Testis (tissue), 3 donors: ENCODE measurements around the gene TTLL3. TPM values are rescaled to one million over a fixed set of nuclear protein-coding genes. Genes with fewer than 3 reads are reported as not detected.

Experiments
- DNase-seq: peaks from one replicate; pipeline ENCODE4 v3.0.0-alpha.2; 2019
- H3K27ac ChIP-seq, 2 donors: fragments of 200-600 bp; sonication (generic); one replicate each; pipeline ENCODE4 v1.5.1; 2019
- H3K27me3 ChIP-seq: fragments of 200-600 bp; sonication (generic); one replicate; pipeline ENCODE4 v1.5.1; 2019
- H3K36me3 ChIP-seq: fragments of 200-600 bp; sonication (generic); one replicate; pipeline ENCODE4 v1.5.1; 2017; ENCODE audit warnings: low read depth; ENCODE audit errors: missing control alignments
- H3K4me1 ChIP-seq: fragments of 200-600 bp; sonication (generic); one replicate; pipeline ENCODE4 v1.5.1; 2019
- H3K4me3 ChIP-seq, 2 donors: fragments of 200-600 bp; sonication (generic); one replicate each; pipeline ENCODE4 v1.5.1; 2017 to 2019
- H3K9me3 ChIP-seq: fragments of 200-600 bp; sonication (generic); one replicate; pipeline ENCODE4 v1.5.1; 2017
- POLR2A ChIP-seq: fragments of 450-650 bp; IDR thresholded peaks from one replicate; pipeline ENCODE4 v1.6.1; 2017; ENCODE audit warnings: antibody characterized with exemption, mild to moderate bottlenecking, moderate library complexity
- WGBS, 2 donors: methylation state at CpG; one replicate each; pipeline ENCODE4 v1.1.5; 2018; 5-methylcytosine and 5-hydroxymethylcytosine counted together
- intact Hi-C: fragments of 100-400 bp; cut with DNase I; formaldehyde crosslinking; loops from one replicate; pipeline ENCODE4 v1.15.1; 2023; ENCODE audit warnings: low total_unique reads
- polyA plus RNA-seq: library from polyadenylated mRNA; stranded (reverse); fragments of 350-450 nt; fragmentation: Illumina TruSeq; extraction: RNeasy Lipid Tissue Mini Kit (QIAGEN cat#74804); gene quantifications from one replicate; pipeline ENCODE4 v1.2.3, GENCODE V29; 2014; ENCODE audit warnings: low read depth, low replicate concordance; ENCODE audit not compliant: insufficient read depth
- total RNA-seq, 2 donors: library from RNA; depleted of rRNA; stranded (reverse); fragments of >200 nt; gene quantifications; one replicate each; pipeline ENCODE4 v1.2.3, GENCODE V29; 2016
- TF ChIP-seq, protein P1 (sequence below), 3 experiments: fragments of 450-650 bp in 2 of 3; fragments of 200-600 bp in 1 of 3; sonication (generic) in 1 of 3; IDR thresholded peaks; one replicate each; pipeline ENCODE4 v1.5.1; 2016 to 2019; ENCODE audit warnings: antibody characterized with exemption in 3 of 3, mild to moderate bottlenecking in 2 of 3, moderate library complexity in 1 of 3

Gene TTLL3
- total and polyA plus RNA-seq, 3 donors from 2014 or later: 104 to 163 (median 142) TPM

DNA sequence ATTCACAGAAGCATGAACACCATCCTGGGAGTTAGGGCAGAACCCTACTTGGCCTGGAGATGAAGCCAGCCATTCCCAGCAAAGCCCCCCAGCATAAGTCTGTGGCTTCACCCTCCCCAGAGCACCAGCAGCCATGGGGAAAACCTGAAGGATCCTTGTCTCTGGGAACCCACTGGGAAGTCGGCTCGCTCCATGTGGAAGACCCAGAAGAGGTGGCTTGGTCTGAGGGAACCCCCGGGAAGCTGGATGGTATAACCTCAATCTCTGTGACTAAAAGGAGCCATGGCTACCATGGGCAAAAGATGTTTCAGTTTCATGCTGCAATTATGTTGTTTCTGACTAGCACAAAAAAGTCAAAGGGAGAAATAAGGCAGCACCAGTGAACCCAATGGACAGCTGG is 45.5 kb downstream of the TTLL3 start:
- Histone ChIP-seq H3K9me3 (no peaks in the 10 kb centered on the region), H3K4me1 (no peaks in the 10 kb centered on the region), H3K36me3 (no peaks in the 10 kb centered on the region), H3K4me3 (no peak overlapping the region), H3K27ac (no peak overlapping the region), H3K27me3 (no peaks in the 10 kb centered on the region)
- DNase-seq: no peak
- 96 to 100% methylated on average over 3 of the region's 3 CpGs for WGBS, 2 donors
- TF ChIP-seq, protein P1, sequence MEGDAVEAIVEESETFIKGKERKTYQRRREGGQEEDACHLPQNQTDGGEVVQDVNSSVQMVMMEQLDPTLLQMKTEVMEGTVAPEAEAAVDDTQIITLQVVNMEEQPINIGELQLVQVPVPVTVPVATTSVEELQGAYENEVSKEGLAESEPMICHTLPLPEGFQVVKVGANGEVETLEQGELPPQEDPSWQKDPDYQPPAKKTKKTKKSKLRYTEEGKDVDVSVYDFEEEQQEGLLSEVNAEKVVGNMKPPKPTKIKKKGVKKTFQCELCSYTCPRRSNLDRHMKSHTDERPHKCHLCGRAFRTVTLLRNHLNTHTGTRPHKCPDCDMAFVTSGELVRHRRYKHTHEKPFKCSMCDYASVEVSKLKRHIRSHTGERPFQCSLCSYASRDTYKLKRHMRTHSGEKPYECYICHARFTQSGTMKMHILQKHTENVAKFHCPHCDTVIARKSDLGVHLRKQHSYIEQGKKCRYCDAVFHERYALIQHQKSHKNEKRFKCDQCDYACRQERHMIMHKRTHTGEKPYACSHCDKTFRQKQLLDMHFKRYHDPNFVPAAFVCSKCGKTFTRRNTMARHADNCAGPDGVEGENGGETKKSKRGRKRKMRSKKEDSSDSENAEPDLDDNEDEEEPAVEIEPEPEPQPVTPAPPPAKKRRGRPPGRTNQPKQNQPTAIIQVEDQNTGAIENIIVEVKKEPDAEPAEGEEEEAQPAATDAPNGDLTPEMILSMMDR (IDR thresholded peaks at IDR 0.05): no peak
- no peak for TF ChIP-seq POLR2A
- intact Hi-C loops: no loop called here

DNA sequence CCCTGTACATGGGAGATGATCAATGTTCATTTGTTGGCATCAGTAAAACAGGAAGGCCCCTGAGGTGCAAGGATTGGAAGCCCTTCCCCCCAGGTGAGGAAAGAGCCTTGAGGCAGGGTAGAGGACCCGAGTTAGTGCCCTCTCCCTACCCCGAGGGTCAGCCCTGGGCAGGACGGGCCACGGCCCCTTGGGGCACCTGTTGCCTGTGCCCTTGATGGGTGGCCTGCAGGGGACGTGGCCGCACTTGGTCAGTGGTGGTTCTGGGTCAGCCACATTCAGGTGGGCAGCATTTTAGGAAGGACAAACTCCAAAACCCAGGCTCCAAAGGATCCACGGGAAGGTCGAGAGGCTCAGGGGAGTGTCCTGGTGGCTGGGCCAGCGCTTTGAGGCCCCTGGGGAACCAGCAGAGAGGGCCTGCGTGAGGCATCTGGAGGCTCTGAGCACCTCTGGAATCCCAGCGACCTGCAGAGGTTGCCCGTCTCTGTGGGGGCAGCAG is 49.5 kb downstream of the TTLL3 start:
- Histone ChIP-seq H3K4me3 (no peak overlapping the region), H3K27me3 (no peaks in the 10 kb centered on the region), H3K36me3 (no peaks in the 10 kb centered on the region), H3K4me1 (peaks cover 11% of the 10 kb centered on the region), H3K27ac (no peak overlapping the region), H3K9me3 (no peaks in the 10 kb centered on the region)
- TF ChIP-seq, protein P1 (IDR thresholded peaks at IDR 0.05): no peak
- TF ChIP-seq POLR2A: no peak
- 80 to 93% methylated on average over 1 to 12 of the region's 12 CpGs for WGBS, 2 donors
- intact Hi-C loops: no loop called here
- no peak for DNase-seq

DNA sequence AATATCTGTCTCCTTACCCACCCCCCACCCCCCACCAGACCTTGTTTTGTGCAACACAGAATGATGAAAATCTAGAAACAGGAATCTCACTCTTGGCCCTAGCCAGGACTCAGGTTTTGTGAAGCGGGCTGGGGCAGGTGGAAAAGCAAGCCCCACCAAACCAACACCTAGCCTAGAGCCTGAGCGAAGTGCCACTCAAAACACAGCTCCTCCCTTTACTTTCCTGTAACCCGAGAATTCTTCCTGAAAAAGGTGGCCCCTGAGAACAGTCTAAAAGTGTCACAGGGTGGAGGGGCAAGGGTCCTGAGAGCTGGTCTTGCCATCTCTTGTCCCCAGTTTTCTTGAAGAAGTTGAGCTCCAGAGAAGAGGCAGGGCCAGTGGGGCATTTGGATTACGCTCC is 51.1 kb downstream of the TTLL3 start:
- WGBS, 2 donors: 82 to 95% methylated on average over 4 of the region's 4 CpGs
- intact Hi-C loops: no loop called here

DNA sequence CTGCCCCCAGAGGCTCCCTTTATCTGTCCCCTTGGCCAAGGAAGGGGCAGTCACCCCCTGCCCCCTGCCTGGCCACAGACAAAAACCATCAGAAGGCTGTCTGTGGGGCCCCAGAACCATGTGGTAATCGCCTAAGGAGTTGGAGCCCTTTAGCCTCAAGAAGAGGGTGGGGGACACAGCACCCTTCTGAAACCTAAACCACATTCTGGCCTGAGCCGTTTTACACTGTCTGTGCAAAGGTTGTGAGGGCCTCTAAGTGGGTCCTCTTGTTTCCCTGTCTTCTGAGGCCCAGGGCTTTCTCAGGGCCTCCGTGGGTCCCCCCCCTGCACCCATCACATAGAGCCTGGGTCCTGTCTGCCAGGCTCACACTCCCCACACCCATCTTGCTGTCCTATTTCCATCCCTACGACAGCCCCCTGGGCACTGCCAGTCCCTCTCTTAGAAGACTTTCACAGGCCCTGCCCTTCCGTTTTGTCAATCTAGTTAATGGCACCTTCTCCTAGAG is 51.6 kb downstream of the TTLL3 start:
- no peak for DNase-seq
- Histone ChIP-seq H3K36me3 (no peaks in the 10 kb centered on the region), H3K27ac (no peak overlapping the region), H3K9me3 (no peaks in the 10 kb centered on the region), H3K4me3 (no peak overlapping the region), H3K27me3 (no peaks in the 10 kb centered on the region), H3K4me1 (peaks cover 22% of the 10 kb centered on the region)
- intact Hi-C loops: no loop called here
- WGBS, 2 donors: 87 to 91% methylated on average over 5 of the region's 5 CpGs
- TF ChIP-seq POLR2A: no peak
- TF ChIP-seq, protein P1 (IDR thresholded peaks at IDR 0.05): no peak

More for the DNA sequence above, 51.1 kb downstream of the TTLL3 start:
- Histone ChIP-seq H3K36me3 (no peaks in the 10 kb centered on the region), H3K4me1 (peaks cover 22% of the 10 kb centered on the region), H3K9me3 (no peaks in the 10 kb centered on the region), H3K27me3 (no peaks in the 10 kb centered on the region), H3K4me3 (no peak overlapping the region), H3K27ac (no peak overlapping the region)
- DNase-seq: no peak
- TF ChIP-seq, protein P1 (IDR thresholded peaks at IDR 0.05): no peak
- no peak for TF ChIP-seq POLR2A
